Endothelial cell of umbilical vein (primary cell): ENCODE data around the gene GLB1L2. TPM values are rescaled to one million over a fixed set of nuclear protein-coding genes. Genes with fewer than 3 reads are reported as not detected.

Experiments used
- BruUV-seq: library from RNA; stranded (reverse); fragments of 400-500 nt; replicated peaks from 2 replicates; lab custom pipeline; 2021; lab: Mats Ljungman, UMichigan
- CTCF ChIA-PET: fragments of 300-600, 350-600 bp; sonication (Branson Sonifier 250); formaldehyde crosslinking; loops from one replicate; lab custom pipeline; 2021; ENCODE audit warnings: antibody characterized with exemption, inconsistent platforms; lab: Charles Lee
- POLR2A ChIA-PET: fragments of 300-600, 350-600 bp; sonication (Branson Sonifier 250); formaldehyde crosslinking; loops from one replicate; lab custom pipeline; 2021; ENCODE audit warnings: antibody characterized with exemption, inconsistent platforms; lab: Charles Lee
- DNase-seq: peaks from one replicate; pipeline ENCODE4 v3.0.0-alpha.2; 2011; ENCODE audit warnings: low read depth, low spot score
- FAIRE-seq: peaks from 2 replicates; lab custom pipeline; 2011; peaks lifted over from hg19 to GRCh38; lab: Jason Lieb, UNC
- H2AFZ ChIP-seq: 2 replicates; pipeline ENCODE4 v1.6.0; 2012; ENCODE audit warnings: low read depth, low read length, control low read depth, inconsistent platforms
- H3K27ac ChIP-seq: 2 replicates; pipeline ENCODE4 v1.5.1; 2011; ENCODE audit warnings: low read depth, mild to moderate bottlenecking, control low read depth, low read length, moderate library complexity; ENCODE audit not compliant: insufficient read depth
- H3K27me3 ChIP-seq, 2 experiments: 2 replicates each; pipeline versions ENCODE4 v1.6.0 to v1.6.1; 2011; ENCODE audit warnings: low read length in 2 of 2, mixed read lengths in 1 of 2; ENCODE audit not compliant: control insufficient read depth in 2 of 2, insufficient read depth in 2 of 2
- H3K36me3 ChIP-seq, 2 experiments: 2 replicates in 1 of 2; 3 replicates in 1 of 2; pipeline ENCODE4 v1.5.1; 2011; ENCODE audit warnings: low read length in 2 of 2, mild to moderate bottlenecking in 1 of 2, moderate library complexity in 1 of 2; ENCODE audit not compliant: control insufficient read depth in 2 of 2, insufficient read depth in 2 of 2; ENCODE audit errors: extremely low read depth in 1 of 2
- H3K4me1 ChIP-seq: 3 replicates; pipeline ENCODE4 v1.5.1; 2011; ENCODE audit warnings: mild to moderate bottlenecking, low read length; ENCODE audit not compliant: control insufficient read depth, insufficient read depth; ENCODE audit errors: extremely low read depth
- H3K4me2 ChIP-seq: 2 replicates; pipeline ENCODE4 v1.6.1; 2011; ENCODE audit warnings: low read length, control low read depth, mixed read lengths; ENCODE audit not compliant: insufficient read depth
- H3K4me3 ChIP-seq, 3 experiments: fragments of 200-600 bp in 1 of 3; sonication (generic), shearing (Covaris generic) in 1 of 3; replicated peaks in 1 of 3; 2 replicates each; pipeline ENCODE4 v1.5.1; 2011 to 2016; ENCODE audit warnings: control low read depth in 3 of 3, low read length in 3 of 3, mild to moderate bottlenecking in 2 of 3, inconsistent platforms in 1 of 3, low read depth in 1 of 3, moderate library complexity in 1 of 3; ENCODE audit not compliant: insufficient read depth in 1 of 3
- H3K79me2 ChIP-seq: 2 replicates; pipeline ENCODE4 v1.6.0; 2012; ENCODE audit warnings: low read length, inconsistent platforms; ENCODE audit not compliant: control insufficient read depth, insufficient read depth
- H3K9ac ChIP-seq: replicated peaks from 2 replicates; pipeline ENCODE3; 2011; ENCODE audit warnings: low read length, control low read depth; ENCODE audit not compliant: insufficient read depth; ENCODE audit errors: extremely low read depth
- H3K9me1 ChIP-seq: replicated peaks from 3 replicates; pipeline ENCODE4 v1.6.0; 2011; ENCODE audit warnings: mild to moderate bottlenecking, low read length; ENCODE audit not compliant: control insufficient read depth, insufficient read depth; ENCODE audit errors: extremely low read depth
- H3K9me3 ChIP-seq: replicated peaks from 2 replicates; pipeline ENCODE4 v1.5.1; 2012; ENCODE audit warnings: low read length, inconsistent platforms; ENCODE audit not compliant: control insufficient read depth, insufficient read depth
- H4K20me1 ChIP-seq: replicated peaks from 2 replicates; pipeline ENCODE3; 2011; ENCODE audit warnings: mild to moderate bottlenecking, low read length; ENCODE audit not compliant: control insufficient read depth, insufficient read depth; ENCODE audit errors: extremely low read depth
- CTCF ChIP-seq, 2 donors: IDR thresholded peaks; 1 replicate in 1 of 2; 2 replicates in 1 of 2; pipeline ENCODE4 v1.5.1; 2011; ENCODE audit warnings: low read length in 2 of 2, mild to moderate bottlenecking in 2 of 2, moderate library complexity in 2 of 2, control low read depth in 1 of 2, inconsistent platforms in 1 of 2, low read depth in 1 of 2; ENCODE audit not compliant: insufficient read depth in 1 of 2; ENCODE audit errors: extremely low read depth in 1 of 2
- EZH2 ChIP-seq: IDR thresholded peaks from 2 replicates; pipeline ENCODE4 v1.6.1; 2012; ENCODE audit warnings: borderline replicate concordance, low read depth, mild to moderate bottlenecking, moderate library complexity, low read length, inconsistent platforms; ENCODE audit not compliant: severe bottlenecking
- FOS ChIP-seq: IDR thresholded peaks from 2 replicates; pipeline ENCODE4 v1.6.1; 2011; ENCODE audit warnings: mild to moderate bottlenecking, low read length, moderate library complexity, borderline replicate concordance; ENCODE audit not compliant: insufficient read depth
- GATA2 ChIP-seq: IDR thresholded peaks from 2 replicates; pipeline ENCODE4 v1.7.0; 2011; ENCODE audit warnings: low read depth, mild to moderate bottlenecking, moderate library complexity, mixed read lengths, low read length; ENCODE audit not compliant: insufficient read length, insufficient read depth
- JUN ChIP-seq: IDR thresholded peaks from 2 replicates; pipeline ENCODE4 v1.6.1; 2011; ENCODE audit warnings: borderline replicate concordance, low read depth; ENCODE audit not compliant: insufficient read length, insufficient read depth
- MAX ChIP-seq: IDR thresholded peaks from 2 replicates; pipeline ENCODE4 v1.6.1; 2011; ENCODE audit not compliant: insufficient read depth, insufficient read length
- MYC ChIP-seq: IDR thresholded peaks from one replicate; pipeline ENCODE4 v1.6.1; 2011; ENCODE audit warnings: mild to moderate bottlenecking, low read depth, low read length
- POLR2A ChIP-seq: IDR thresholded peaks from 2 replicates; pipeline ENCODE4 v1.6.1; 2012; ENCODE audit warnings: low read depth, mild to moderate bottlenecking, control low read depth, low read length
- POLR2AphosphoS5 ChIP-seq: IDR thresholded peaks from 2 replicates; pipeline ENCODE4 v1.6.1; 2012; ENCODE audit warnings: low read depth, mild to moderate bottlenecking, control low read depth, low read length, moderate library complexity; ENCODE audit not compliant: insufficient read depth
- dilution Hi-C: fragments of 300-500 bp; cut with MboI; formaldehyde crosslinking; loops from one replicate; pipeline ENCODE4 v1.15.0; 2019; ENCODE audit warnings: low sequenced_read_pairs; ENCODE audit not compliant: extremely low pct_ligation_motif_present
- intact Hi-C: fragments of 100-400 bp; cut with micrococcal nuclease; formaldehyde crosslinking; loops from one replicate; pipeline ENCODE4 v1.10.0; 2022
- polyA plus RNA-seq, 4 experiments: library from polyadenylated mRNA; depleted of rRNA in 3 of 4; stranded (reverse) in 3 of 4; unstranded in 1 of 4; fragments of >200 nt; gene quantifications; 2 replicates each; pipeline versions ENCODE4 v1.2.1 to v1.2.3, GENCODE V29; 2011 to 2012; ENCODE audit warnings: missing spikeins in 1 of 4
- total RNA-seq: library from RNA; stranded (reverse); gene quantifications from 2 replicates; pipeline ENCODE4 v1.2.3, GENCODE V29; 2021

Gene GLB1L2
- total and polyA plus RNA-seq, 2 donors (not counting 3 experiments of a cell fraction or from before 2014, with no cell fraction given) = 0.55 to 0.59 TPM

- DNase-seq (no peak), FAIRE-seq (no peak)
- no peaks in the 10 kb centered on the region for H3K9me1 ChIP-seq
- ChIA-PET POLR2A (no interaction called here), CTCF (no interaction called here)
- no peaks in the 10 kb centered on the region for H4K20me1 ChIP-seq
- H3K9ac ChIP-seq = no peak overlapping the region
- dilution Hi-C loops (no loop called here), intact Hi-C loops (no loop called here)
- H3K36me3 ChIP-seq = no peaks in the 10 kb centered on the region
- no peaks in the 10 kb centered on the region for H3K9me3 ChIP-seq
- H2AFZ ChIP-seq = no peak overlapping the region
- no peaks in the 10 kb centered on the region for H3K79me2 ChIP-seq
- no peak for TF ChIP-seq FOS
- no peak for TF ChIP-seq CTCF (IDR thresholded peaks at IDR 0.05; ENCODE audit: extremely low read depth in 1 of 2, insufficient read depth in 1 of 2, low read depth in 1 of 2, low read length in 2 of 2)
- TF ChIP-seq JUN = no peak
- TF ChIP-seq POLR2AphosphoS5 = no peak
- TF ChIP-seq MAX = no peak
- no peak for TF ChIP-seq EZH2
- TF ChIP-seq GATA2 = no peak
- no peak for TF ChIP-seq MYC
- no peak for TF ChIP-seq POLR2A
- no TSS peak for BruUV-seq
- H3K4me1 ChIP-seq = no peaks in the 10 kb centered on the region
- H3K27ac ChIP-seq = no peak overlapping the region
- no peak overlapping the region for H3K4me2 ChIP-seq
- no peak overlapping the region for H3K4me3 ChIP-seq
- H3K27me3 ChIP-seq = no peaks in the 10 kb centered on the region
Measured at GRCh38 chr11:134374891-134375550, 43.2 kb downstream of the GLB1L2 start.
